Astrocyte (in vitro differentiated cells and primary cell): Measurements from ENCODE around the gene DMAP1. TPM values are rescaled to one million over a fixed set of nuclear protein-coding genes. Genes with fewer than 3 reads are reported as not detected.

Source experiments
- DNase-seq: peaks from one replicate; pipeline ENCODE4 v3.0.0-alpha.2; 2010; ENCODE audit warnings: low read depth
- FAIRE-seq: peaks from 2 replicates; lab custom pipeline; 2011; peaks lifted over from hg19 to GRCh38; lab: Jason Lieb, UNC
- H2AFZ ChIP-seq: 2 replicates; pipeline ENCODE4 v1.6.0; 2012; ENCODE audit warnings: low read depth, low read length, inconsistent platforms
- H3K27ac ChIP-seq: 2 replicates; pipeline ENCODE4 v1.5.1; 2011; ENCODE audit warnings: low read depth, low read length, inconsistent platforms
- H3K27me3 ChIP-seq: 2 replicates; pipeline ENCODE4 v1.6.0; 2011; ENCODE audit warnings: low read length, inconsistent platforms; ENCODE audit not compliant: insufficient read depth
- H3K36me3 ChIP-seq: 2 replicates; pipeline ENCODE4 v1.5.1; 2011; ENCODE audit warnings: low read length, inconsistent platforms; ENCODE audit not compliant: insufficient read depth
- H3K4me1 ChIP-seq: 2 replicates; pipeline ENCODE4 v1.5.1; 2011; ENCODE audit warnings: low read length, inconsistent platforms; ENCODE audit not compliant: insufficient read depth
- H3K4me2 ChIP-seq: 2 replicates; pipeline ENCODE4 v1.6.0; 2012; ENCODE audit warnings: low read length, inconsistent platforms
- H3K4me3 ChIP-seq: 2 replicates; pipeline ENCODE4 v1.5.1; 2011; ENCODE audit warnings: low read depth, mild to moderate bottlenecking, low read length, inconsistent platforms; ENCODE audit not compliant: insufficient read depth
- H3K79me2 ChIP-seq: 2 replicates; pipeline ENCODE4 v1.6.0; 2012; ENCODE audit warnings: mild to moderate bottlenecking, low read length, inconsistent platforms; ENCODE audit not compliant: insufficient read depth
- H3K9ac ChIP-seq: 2 replicates; pipeline ENCODE4 v1.6.0; 2012; ENCODE audit warnings: mild to moderate bottlenecking, low read length, inconsistent platforms
- H3K9me3 ChIP-seq: 2 replicates; pipeline ENCODE4 v1.5.1; 2012; ENCODE audit warnings: low read depth, mild to moderate bottlenecking, low read length, inconsistent platforms; ENCODE audit not compliant: insufficient read depth
- H4K20me1 ChIP-seq: 2 replicates; pipeline ENCODE4 v1.6.0; 2012; ENCODE audit warnings: low read length, inconsistent platforms; ENCODE audit not compliant: insufficient read depth
- H3K27ac Mint-ChIP-seq: one replicate; pipeline ENCODE4 v1.8.0; 2021; ENCODE audit warnings: mild to moderate bottlenecking, mixed read lengths; ENCODE audit not compliant: unreplicated experiment
- H3K27me3 Mint-ChIP-seq: one replicate; pipeline ENCODE4 v1.8.0; 2021; ENCODE audit warnings: low read depth, mixed read lengths; ENCODE audit not compliant: unreplicated experiment
- H3K36me3 Mint-ChIP-seq: one replicate; pipeline ENCODE4 v1.8.0; 2021; ENCODE audit warnings: low read depth, mixed read lengths; ENCODE audit not compliant: unreplicated experiment
- H3K4me1 Mint-ChIP-seq: one replicate; pipeline ENCODE4 v1.8.0; 2021; ENCODE audit warnings: low read depth, mixed read lengths; ENCODE audit not compliant: unreplicated experiment
- H3K4me3 Mint-ChIP-seq: one replicate; pipeline ENCODE4 v1.8.0; 2021; ENCODE audit warnings: mild to moderate bottlenecking, moderate library complexity, mixed read lengths; ENCODE audit not compliant: unreplicated experiment
- H3K9me3 Mint-ChIP-seq: one replicate; pipeline ENCODE4 v1.8.0; 2021; ENCODE audit warnings: mild to moderate bottlenecking, mixed read lengths; ENCODE audit not compliant: unreplicated experiment
- CTCF ChIP-seq: IDR thresholded peaks from 2 replicates; pipeline ENCODE4 v1.5.1; 2011; ENCODE audit warnings: low read depth, mild to moderate bottlenecking, inconsistent platforms, low read length, moderate library complexity; ENCODE audit not compliant: insufficient read depth
- EZH2 ChIP-seq: IDR thresholded peaks from 2 replicates; pipeline ENCODE4 v1.6.1; 2012; ENCODE audit warnings: mild to moderate bottlenecking, low read length, inconsistent platforms; ENCODE audit not compliant: insufficient read depth
- total RNA-seq: library from RNA; stranded (reverse); gene quantifications from 2 replicates; pipeline ENCODE4 v1.2.1, GENCODE V29; 2021

DMAP1 gene
- total RNA-seq, 1 donor from 2014 or later = 33.8 TPM

GRCh38 chr1:44249543-44249942 lies 36.3 kb downstream of the DMAP1 start:
- no peaks in the 10 kb centered on the region for H3K79me2 ChIP-seq
- DNase-seq (no peak), FAIRE-seq (no peak)
- no peaks in the 10 kb centered on the region for H3K27me3 ChIP-seq
- H3K4me3 ChIP-seq = no peak overlapping the region
- no peaks in the 10 kb centered on the region for H3K4me1 Mint-ChIP-seq
- no peak overlapping the region for H3K4me3 Mint-ChIP-seq
- H3K36me3 Mint-ChIP-seq = peaks cover 26% of the 10 kb centered on the region
- H3K9me3 Mint-ChIP-seq = no peaks in the 10 kb centered on the region
- no peaks in the 10 kb centered on the region for H3K36me3 ChIP-seq
- H3K4me2 ChIP-seq = no peak overlapping the region
- H3K27ac ChIP-seq = no peak overlapping the region
- peaks cover 50% of the 10 kb centered on the region for H4K20me1 ChIP-seq
- no peak overlapping the region for H3K9ac ChIP-seq
- no peak for TF ChIP-seq EZH2
- no peak for TF ChIP-seq CTCF
- H3K9me3 ChIP-seq = no peaks in the 10 kb centered on the region
- no peaks in the 10 kb centered on the region for H3K4me1 ChIP-seq
- H3K27ac Mint-ChIP-seq = no peak overlapping the region
- no peaks in the 10 kb centered on the region for H3K27me3 Mint-ChIP-seq
- H2AFZ ChIP-seq = no peak overlapping the region

DNA sequence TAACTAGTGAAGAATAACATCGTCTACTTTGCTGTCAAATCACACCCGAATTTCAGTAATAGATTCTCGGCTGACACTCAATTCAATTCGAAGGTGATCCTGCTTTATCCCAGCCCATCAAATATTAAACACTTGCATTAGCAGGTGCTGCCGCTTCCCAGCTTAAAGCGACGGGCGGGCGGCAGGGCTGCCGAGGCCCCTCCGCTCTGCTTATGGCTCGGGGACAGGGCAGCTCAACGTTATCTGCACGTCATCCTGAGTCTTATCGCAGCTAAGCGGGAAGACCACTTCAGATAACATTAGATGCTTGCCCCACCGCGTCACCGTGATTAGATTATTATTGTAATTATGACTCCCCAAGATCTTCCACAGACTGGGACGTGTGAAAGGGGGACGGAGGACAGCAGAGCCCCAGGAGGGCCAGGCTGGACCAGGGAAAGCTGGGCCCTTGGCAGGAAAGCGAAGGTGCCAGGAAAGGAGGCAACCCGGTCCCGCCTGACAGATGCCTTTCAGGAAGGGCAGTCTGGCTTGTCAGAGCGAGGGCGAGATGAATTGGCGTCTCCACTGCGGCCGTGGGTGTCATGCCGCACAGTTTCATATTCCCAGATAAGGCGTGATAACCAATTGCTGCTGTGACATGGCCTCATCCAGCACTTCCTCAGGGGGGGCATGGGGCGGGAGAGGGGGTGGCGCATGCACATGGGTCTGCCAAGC lies 37.0 kb downstream of the DMAP1 start:
- no peak overlapping the region for H3K27ac ChIP-seq

More for the DNA sequence above, 37.0 kb downstream of the DMAP1 start:
- Histone ChIP-seq H3K4me1 (no peaks in the 10 kb centered on the region), H3K9ac (no peak overlapping the region), H4K20me1 (peaks cover 46% of the 10 kb centered on the region), H3K27me3 (no peaks in the 10 kb centered on the region), H3K4me3 (no peak overlapping the region), H3K36me3 (no peaks in the 10 kb centered on the region), H3K79me2 (no peaks in the 10 kb centered on the region), H3K4me2 (no peak overlapping the region), H3K9me3 (no peaks in the 10 kb centered on the region), H2AFZ (no peak overlapping the region)
- TF ChIP-seq EZH2 (no peak), CTCF (no peak)
- Mint-ChIP-seq H3K27me3 (no peaks in the 10 kb centered on the region), H3K4me3 (no peak overlapping the region), H3K36me3 (peaks cover 22% of the 10 kb centered on the region), H3K9me3 (no peaks in the 10 kb centered on the region), H3K4me1 (no peaks in the 10 kb centered on the region), H3K27ac (no peak overlapping the region)
- FAIRE-seq (no peak), DNase-seq (no peak)
